Measurements from ENCODE around the gene GLA. TPM values are rescaled to one million over a fixed set of nuclear protein-coding genes. Genes with fewer than 3 reads are reported as not detected.

GLA gene
- total RNA-seq, 1 experiment from 2014 or later = 41.9 TPM

DNA sequence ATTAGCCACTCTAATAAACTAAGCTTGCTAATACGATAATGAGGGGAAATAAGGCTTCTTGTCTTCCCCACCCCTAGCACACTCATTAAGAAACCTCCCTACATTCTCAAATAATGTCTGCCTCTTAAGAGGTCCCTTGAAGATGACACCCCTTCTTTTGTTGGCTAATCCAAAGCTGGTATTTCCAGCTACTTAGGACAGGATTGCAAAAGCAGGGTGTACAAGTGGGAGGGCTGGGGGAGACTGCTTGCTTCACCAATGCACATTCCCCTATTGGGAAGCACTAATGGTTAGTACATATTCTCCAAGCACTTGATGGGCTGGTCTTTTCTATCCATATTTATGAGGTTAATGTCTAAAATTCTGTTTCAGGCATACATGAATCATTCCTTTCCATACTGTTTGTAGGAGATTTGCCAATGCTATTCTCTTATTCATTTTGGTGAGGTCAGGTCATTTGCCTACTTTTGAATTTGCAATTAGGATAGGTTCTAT lies 42.4 kb downstream of the GLA start:
- H3K36me3 Mint-ChIP-seq (ENCODE audit: insufficient read depth in 1 of 3, low read depth in 3 of 3) = peaks cover 0 to under 1% (median 0%) of the 10 kb centered on the region in 3 experiments; a peak in 2 of 7 replicates
- no CpG with 5 or more reads among the region's 1 CpG for WGBS (ENCODE audit: extremely low coverage, insufficient read length, low lambda C conversion rate)

More for the DNA sequence above, 42.4 kb downstream of the GLA start:
- TF ChIP-seq CTCF (conservative IDR thresholded peaks at IDR 0.05) = no peak
- Histone ChIP-seq H3K23me2 (ENCODE audit: insufficient read length, low read depth, low read length, poor library complexity, severe bottlenecking) (no peaks in the 10 kb centered on the region), H3K4me1 (ENCODE audit: insufficient read depth, low read length) (no peaks in the 10 kb centered on the region), H3K27ac (ENCODE audit: insufficient read length, low read depth, low read length) (no peak overlapping the region), H4K8ac (replicated peaks; ENCODE audit: insufficient read length, low read depth, low read length) (no peak overlapping the region), H3K9me3 (ENCODE audit: control insufficient read depth, low read depth, low read length) (peaks cover 44% of the 10 kb centered on the region), H2AK5ac (ENCODE audit: insufficient read length, low read length) (no peak overlapping the region), H4K5ac (ENCODE audit: insufficient read length, low read depth, low read length) (no peak overlapping the region), H3K18ac (ENCODE audit: insufficient read length, low read depth, low read length) (no peak overlapping the region), H4K91ac (ENCODE audit: insufficient read length, low read depth, low read length) (no peak overlapping the region), H2BK12ac (ENCODE audit: insufficient read length, low read depth, low read length) (no peak overlapping the region), H3K79me2 (ENCODE audit: insufficient read depth, low read length) (no peaks in the 10 kb centered on the region), H3K14ac (ENCODE audit: insufficient read depth, low read length) (no peak overlapping the region), H2BK20ac (ENCODE audit: low read depth, low read length, poor library complexity, severe bottlenecking) (no peak overlapping the region), H3K4ac (ENCODE audit: low read depth, low read length) (no peak overlapping the region), H2BK120ac (ENCODE audit: low read depth, low read length, poor library complexity, severe bottlenecking) (no peak overlapping the region), H3K4me2 (ENCODE audit: insufficient read depth, insufficient read length, low read length) (no peak overlapping the region), H3T11ph (ENCODE audit: low read length) (no peak overlapping the region), H3K56ac (ENCODE audit: insufficient read length, low read depth, low read length) (no peak overlapping the region), H4K20me1 (ENCODE audit: control insufficient read depth, insufficient read depth, insufficient read length) (no peaks in the 10 kb centered on the region), H2BK5ac (ENCODE audit: insufficient read length, low read length) (no peak overlapping the region), H2BK15ac (ENCODE audit: low read depth, low read length) (no peak overlapping the region), H3K23ac (ENCODE audit: insufficient read length, low read depth, low read length) (no peak overlapping the region), H3K9ac (ENCODE audit: extremely low read depth, insufficient read length, low read length) (no peak overlapping the region), H3K27me3 (ENCODE audit: insufficient read depth, low read length) (no peaks in the 10 kb centered on the region), H2AFZ (ENCODE audit: low read length) (no peak overlapping the region), H3K79me1 (ENCODE audit: insufficient read depth, low read depth, low read length, poor library complexity, severe bottlenecking) (no peaks in the 10 kb centered on the region)
- peaks cover 5% of the 10 kb centered on the region; the same call in 1 of the 2 replicates for H3K27me3 Mint-ChIP-seq (ENCODE audit: low read depth)
- H3K27ac Mint-ChIP-seq = no peak overlapping the region
- H3K9me3 Mint-ChIP-seq = peaks cover 57 to 63% of the 10 kb centered on the region in 2 experiments
- no peak for DNase-seq
- H3K4me1 Mint-ChIP-seq = no peaks in the 10 kb centered on the region
- no peak overlapping the region for H3K4me3 Mint-ChIP-seq

All from H9 (cell line).